ENCODE results near the gene GPHA2.

DNA sequence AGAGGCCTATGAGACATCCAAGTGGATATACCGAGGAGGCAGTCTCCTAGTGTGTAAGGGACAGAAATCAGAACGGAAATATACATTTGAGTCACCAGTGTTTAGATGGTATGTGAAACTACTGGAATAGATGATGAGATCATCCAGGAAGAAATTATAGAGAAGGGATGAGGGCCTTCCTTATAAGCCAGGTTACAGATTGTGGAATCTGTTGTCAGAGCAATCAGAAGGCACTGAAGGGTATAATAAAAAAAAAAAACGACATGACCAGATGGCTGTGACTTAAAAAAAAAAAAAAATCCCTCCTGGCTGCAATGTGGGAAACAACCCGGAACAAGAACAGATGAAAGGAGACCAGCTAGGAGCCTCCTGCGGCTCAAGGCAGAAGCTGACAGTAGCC is 33.5 kb upstream of the GPHA2 start:
- TF ChIP-seq POLR2AphosphoS5 (IDR thresholded peaks at IDR 0.05; ENCODE audit: borderline replicate concordance, low read depth, low read length), result no peak
- TF ChIP-seq EZH2 (IDR thresholded peaks at IDR 0.05), result no peak
